Prostate gland (tissue), 2 donors: ENCODE results near the gene C6orf132.

Source experiments
- CTCF ChIP-seq, 4 experiments: fragments of 200-600 bp in 2 of 4; fragments of 450-650 bp in 2 of 4; sonication (generic) in 2 of 4; IDR thresholded peaks; 1 replicate in 3 of 4; 2 replicates in 1 of 4; pipeline ENCODE4 v1.5.1; 2016 to 2019; ENCODE audit warnings: antibody characterized with exemption in 4 of 4, mild to moderate bottlenecking in 2 of 4, moderate library complexity in 2 of 4
- POLR2A ChIP-seq: fragments of 450-650 bp; IDR thresholded peaks from one replicate; pipeline ENCODE4 v1.6.1; 2016; ENCODE audit warnings: antibody characterized with exemption, mild to moderate bottlenecking

- TF ChIP-seq POLR2A, result no peak
- no peak for TF ChIP-seq CTCF (IDR thresholded peaks at IDR 0.05)
These were observed 57.5 kb downstream of the C6orf132 start for GRCh38 chr6:42084889-42085288.
